GM21786 (cell line): ENCODE results near the gene HOXA11.

Source experiments
- ATAC-seq: cut with Tn5 transposase; IDR thresholded peaks from one replicate; pipeline ENCODE4 v1.9.1; 2021; ENCODE audit not compliant: unreplicated experiment

The HOXA11 gene

GRCh38 chr7:27138472-27138871, 46.6 kb downstream of the HOXA11 start:
- no peak for ATAC-seq

DNA sequence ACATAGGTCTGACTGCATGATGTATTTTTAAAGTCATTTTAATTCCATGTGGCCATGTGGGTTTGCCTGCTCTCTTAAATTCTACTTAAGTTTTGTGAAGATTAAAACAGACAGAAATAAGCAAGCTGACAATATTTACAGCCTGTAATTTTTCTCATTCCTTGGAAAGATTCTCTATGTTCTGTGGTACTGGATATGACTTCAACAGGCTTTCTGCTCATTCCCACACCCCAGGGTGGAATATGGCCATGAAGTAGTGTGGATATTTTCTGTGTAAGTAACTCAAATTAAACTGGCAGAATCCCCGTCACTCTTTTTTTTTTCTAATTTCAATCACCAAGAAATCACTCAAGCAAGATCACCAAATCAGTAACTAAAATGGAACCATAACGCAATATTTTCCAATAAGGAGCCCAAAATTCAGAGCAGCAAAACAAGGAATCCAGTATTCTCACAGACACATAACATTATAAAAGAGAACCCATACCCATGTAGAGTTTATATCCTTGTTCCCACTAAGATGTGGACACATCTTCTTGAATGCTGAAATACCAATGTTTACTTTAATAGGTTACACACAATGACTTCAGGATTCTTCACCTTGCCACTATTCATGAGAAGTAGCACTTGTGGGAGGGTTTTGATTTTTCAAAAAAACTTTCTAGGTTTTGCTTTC, 47.3 kb downstream of the HOXA11 start:
- ATAC-seq, result no peak

DNA sequence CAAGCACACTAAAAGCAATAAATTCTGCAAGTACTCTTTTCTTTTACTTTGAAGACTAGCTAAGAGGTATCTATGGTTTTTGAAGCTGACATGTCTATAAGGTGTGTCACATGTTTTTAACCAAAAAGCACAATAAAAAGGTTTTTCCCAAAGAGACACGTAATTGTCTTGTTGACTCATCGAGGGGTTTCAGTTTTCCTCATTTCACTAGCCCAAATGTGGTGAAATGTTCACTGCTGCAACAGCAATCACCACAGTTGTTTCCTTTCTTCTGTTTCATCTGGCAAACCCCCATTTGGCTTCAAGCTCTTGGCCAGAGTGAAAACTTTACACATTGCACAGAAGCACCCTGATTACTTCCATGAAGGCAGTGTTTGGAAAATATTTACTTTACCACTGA, 50.6 kb downstream of the HOXA11 start:
- no peak for ATAC-seq

GRCh38 chr7:27133409-27134231, 51.4 kb downstream of the HOXA11 start:
- ATAC-seq, result no peak

GRCh38 chr7:27132978-27133377, 52.1 kb downstream of the HOXA11 start:
- ATAC-seq, result no peak

GRCh38 chr7:27132214-27132613, 52.8 kb downstream of the HOXA11 start:
- ATAC-seq, result no peak

DNA sequence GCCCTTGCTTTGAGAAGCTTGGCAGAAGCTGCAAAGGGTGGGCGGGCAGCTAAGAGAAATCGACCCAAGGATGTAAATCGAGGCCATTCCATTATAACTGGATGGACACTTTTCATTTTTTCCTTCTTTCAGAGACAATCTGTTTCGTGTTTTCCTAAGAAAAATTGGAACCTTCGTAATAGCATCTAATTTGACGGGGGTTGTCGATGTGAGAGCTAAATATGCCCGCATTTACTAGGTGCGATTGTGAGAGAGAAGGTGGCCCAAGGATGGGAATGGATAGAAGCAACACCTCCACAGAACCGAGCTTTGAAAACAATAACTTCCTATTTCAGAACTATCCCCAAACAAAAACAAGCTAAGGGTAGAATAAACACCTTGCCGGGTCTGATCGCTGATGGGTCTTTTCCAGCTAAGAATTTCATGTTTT, 53.6 kb downstream of the HOXA11 start:
- no peak for ATAC-seq
